GM12878 (cell line): ENCODE results near the gene PLEKHM3. TPM values are rescaled to one million over a fixed set of nuclear protein-coding genes. Genes with fewer than 3 reads are reported as not detected.

ENCODE experiments used
- ATAC-seq: fragments of 200-7000 bp; cut with Tn5 transposase; 3 replicates; pipeline ENCODE4 v1.9.1; 2020; ENCODE audit warnings: mild to moderate bottlenecking, moderate library complexity
- BruUV-seq: library from RNA; stranded (reverse); fragments of 400-500 nt; replicated peaks from 2 replicates; lab custom pipeline; 2021; lab: Mats Ljungman, UMichigan
- CTCF ChIA-PET: fragments of 300-600 bp; sonication (Branson Sonifier 250); formaldehyde crosslinking; extraction: SDS; loops from one replicate; lab custom pipeline; 2021; ENCODE audit warnings: inconsistent platforms; lab: Yijun Ruan, JAX
- POLR2A ChIA-PET: fragments of 350-600 bp; formaldehyde crosslinking; extraction: SDS; loops from one replicate; lab custom pipeline; 2021; ENCODE audit warnings: inconsistent platforms; lab: Charles Lee
- RAD21 ChIA-PET: fragments of 300-600 bp; sonication (Branson Sonifier 250); formaldehyde crosslinking; loops from one replicate; lab custom pipeline; 2023; ENCODE audit warnings: antibody characterized with exemption; ENCODE audit not compliant: unreplicated experiment; lab: Charles Lee
- SMC1A ChIA-PET: fragments of 300-600 bp; sonication (Branson Sonifier 250); formaldehyde crosslinking; loops from one replicate; lab custom pipeline; 2023; ENCODE audit not compliant: unreplicated experiment, uncharacterized antibody; lab: Charles Lee
- DNase-seq: peaks from one replicate; pipeline ENCODE4 v3.0.0-alpha.2; 2011; ENCODE audit warnings: low read depth, low spot score
- FAIRE-seq: peaks from 3 replicates; lab custom pipeline; 2011; peaks lifted over from hg19 to GRCh38; lab: Jason Lieb, UNC
- H2AFZ ChIP-seq: 2 replicates; pipeline ENCODE4 v1.6.0; 2011; ENCODE audit warnings: low read depth, low read length, control low read depth; ENCODE audit not compliant: control insufficient read depth
- H3K27ac ChIP-seq: 2 replicates; pipeline ENCODE4 v1.5.1; 2011; ENCODE audit warnings: control low read depth; ENCODE audit not compliant: control insufficient read depth, insufficient read depth
- H3K27me3 ChIP-seq, 2 experiments: replicated peaks in 1 of 2; 2 replicates each; pipeline versions ENCODE4 v1.6.0 to v1.6.1; 2011; ENCODE audit warnings: low read length in 1 of 2; ENCODE audit not compliant: control insufficient read depth in 2 of 2, insufficient read depth in 2 of 2
- H3K36me3 ChIP-seq, 2 experiments: 2 replicates each; pipeline ENCODE4 v1.5.1; 2011; ENCODE audit warnings: low read length in 1 of 2; ENCODE audit not compliant: control insufficient read depth in 2 of 2, insufficient read depth in 2 of 2
- H3K4me1 ChIP-seq: 2 replicates; pipeline ENCODE4 v1.6.1; 2011; ENCODE audit warnings: mild to moderate bottlenecking, low read length, moderate library complexity, mixed read lengths; ENCODE audit not compliant: control insufficient read depth, insufficient read depth
- H3K4me2 ChIP-seq: 2 replicates; pipeline ENCODE4 v1.6.0; 2011; ENCODE audit warnings: control low read depth; ENCODE audit not compliant: control insufficient read depth, insufficient read depth
- H3K4me3 ChIP-seq: fragments of 200-600 bp; sonication (generic); 2 replicates; pipeline ENCODE4 v1.5.1; 2016
- H3K79me2 ChIP-seq: 2 replicates; pipeline ENCODE4 v1.6.0; 2011; ENCODE audit warnings: low read length; ENCODE audit not compliant: control insufficient read depth, insufficient read depth
- H3K9ac ChIP-seq: 2 replicates; pipeline ENCODE4 v1.8.0; 2011; ENCODE audit warnings: low read length, control low read depth, mixed read lengths; ENCODE audit not compliant: control insufficient read depth, insufficient read depth
- H3K9me3 ChIP-seq: replicated peaks from 3 replicates; pipeline ENCODE4 v1.5.1; 2011; ENCODE audit warnings: mild to moderate bottlenecking, low read length; ENCODE audit not compliant: control insufficient read depth, insufficient read depth
- H4K20me1 ChIP-seq: 2 replicates; pipeline ENCODE4 v1.6.0; 2011; ENCODE audit not compliant: control insufficient read depth, insufficient read depth
- ASH2L ChIP-seq: fragments of 300-600, 200-600 bp; sonication (generic); IDR thresholded peaks from 2 replicates; pipeline ENCODE4 v1.6.1; 2017; ENCODE audit warnings: low read depth, mild to moderate bottlenecking, borderline replicate concordance
- CEBPB ChIP-seq, 2 experiments: fragments of 150-350 bp in 1 of 2; IDR thresholded peaks; 2 replicates each; pipeline ENCODE4 v1.6.1; 2012 to 2014; ENCODE audit warnings: low read depth in 2 of 2, low read length in 2 of 2, borderline replicate concordance in 1 of 2, inconsistent platforms in 1 of 2
- KAT2A ChIP-seq: conservative IDR thresholded peaks from 2 replicates; pipeline ENCODE4 v1.6.1; 2011; ENCODE audit warnings: low read depth, low read length; ENCODE audit not compliant: control insufficient read depth
- KDM1A ChIP-seq: fragments of 200-600 bp; sonication (generic); IDR thresholded peaks from 2 replicates; pipeline ENCODE4 v1.6.1; 2016; ENCODE audit warnings: borderline replicate concordance
- MYB ChIP-seq: fragments of 150-350 bp; IDR thresholded peaks from 2 replicates; pipeline ENCODE4 v1.6.1; 2014; ENCODE audit warnings: mild to moderate bottlenecking, low read depth, low read length, borderline replicate concordance
- NFIC ChIP-seq: IDR thresholded peaks from 2 replicates; pipeline ENCODE4 v1.6.1; 2012; ENCODE audit warnings: low read depth, mild to moderate bottlenecking, inconsistent platforms, low read length, moderate library complexity
- NR2F1 ChIP-seq: fragments of 450-650 bp; conservative IDR thresholded peaks from 2 replicates; pipeline ENCODE4 v1.6.1; 2017; ENCODE audit warnings: mild to moderate bottlenecking
- POU2F2 ChIP-seq: IDR thresholded peaks from 3 replicates; pipeline ENCODE4 v1.6.1; 2011; ENCODE audit warnings: low read depth, mild to moderate bottlenecking, low read length, borderline replicate concordance
- SPI1 ChIP-seq: IDR thresholded peaks from 2 replicates; pipeline ENCODE4 v1.6.1; 2011; ENCODE audit warnings: low read depth, mild to moderate bottlenecking, low read length, moderate library complexity, borderline replicate concordance; ENCODE audit not compliant: insufficient read depth
- TBL1XR1 ChIP-seq: IDR thresholded peaks from 2 replicates; pipeline ENCODE4 v1.6.1; 2012; ENCODE audit warnings: low read depth, low read length, improper control_type of control experiment
- YBX1 ChIP-seq: fragments of 450-650 bp; IDR thresholded peaks from 2 replicates; pipeline ENCODE4 v1.6.1; 2016; ENCODE audit warnings: antibody characterized with exemption
- ZNF207 ChIP-seq: fragments of 450-650 bp; IDR thresholded peaks from 2 replicates; pipeline ENCODE4 v1.6.1; 2014; ENCODE audit warnings: antibody characterized with exemption, mild to moderate bottlenecking, borderline replicate concordance
- WGBS: methylation state at CpG from one replicate; pipeline ENCODE4 v1.1.6; 2016; ENCODE audit warnings: low lambda C conversion rate; ENCODE audit not compliant: insufficient replicate concordance, insufficient coverage; ENCODE audit errors: missing lambda C conversion rate; 5-methylcytosine and 5-hydroxymethylcytosine counted together
- in situ Hi-C: fragments of 300-500 bp; cut with MboI; formaldehyde crosslinking; loops from 9 replicates; pipeline ENCODE4 v1.14.3; 2018; ENCODE audit warnings: mixed read lengths
- intact Hi-C: fragments of 100-400 bp; cut with micrococcal nuclease; formaldehyde crosslinking; loops from one replicate; pipeline ENCODE4 v1.14.2; 2022; ENCODE audit not compliant: unreplicated experiment
- polyA plus RNA-seq, 11 experiments: library from polyadenylated mRNA; depleted of rRNA in 4 of 11; unstranded in 6 of 11; stranded (reverse) in 5 of 11; fragments of >200 nt; fragmentation: Nextera tagmentation in 4 of 11; fragmentation: Illumina TruSeq in 1 of 11; extraction: Ambion mirVana in 4 of 11; extraction: Trizol in 1 of 11; gene quantifications; 1 replicate in 1 of 11; 2 replicates in 10 of 11; pipeline versions ENCODE4 v1.2.1 to v1.2.3, GENCODE V29; 2011 to 2016; ENCODE audit warnings: inconsistent platforms in 2 of 11, missing spikeins in 2 of 11, low read depth in 1 of 11
- total RNA-seq, 4 experiments: library from RNA; depleted of rRNA in 3 of 4; stranded (reverse); fragments of >200 nt in 3 of 4; fragmentation: Illumina TruSeq in 1 of 4; extraction: Trizol in 1 of 4; gene quantifications; 2 replicates each; pipeline versions ENCODE4 v1.2.1 to v1.2.3, GENCODE V29; 2013 to 2021
- TF ChIP-seq, protein P1 (sequence below): fragments of 450-650 bp; IDR thresholded peaks from 2 replicates; pipeline ENCODE4 v1.6.1; 2018; ENCODE audit warnings: mild to moderate bottlenecking, low read depth, moderate library complexity; ENCODE audit not compliant: partially characterized antibody
- TF ChIP-seq, protein P2 (sequence below): fragments of 450-650 bp; conservative IDR thresholded peaks from 2 replicates; pipeline ENCODE4 v1.6.1; 2017; ENCODE audit warnings: mild to moderate bottlenecking, moderate library complexity
- TF ChIP-seq, protein P3 (sequence below): fragments of 450-650 bp; IDR thresholded peaks from 2 replicates; pipeline ENCODE4 v1.6.1; 2016; ENCODE audit warnings: mild to moderate bottlenecking, moderate library complexity, borderline replicate concordance

The PLEKHM3 gene
- total and polyA plus RNA-seq, 10 of the 15 experiments (the other 5 are each of a cell fraction or from before 2014, with no cell fraction given), result 1.4 to 5.6 (median 3.0) TPM

GRCh38 chr2:207830778-207831438 is 194.4 kb downstream of the PLEKHM3 start:
- in situ Hi-C loops (no loop called here), intact Hi-C loops (no loop called here)
- Histone ChIP-seq H4K20me1 (no peaks in the 10 kb centered on the region), H3K79me2 (no peaks in the 10 kb centered on the region), H3K9me3 (no peaks in the 10 kb centered on the region), H3K4me1 (peaks cover 11% of the 10 kb centered on the region), H3K9ac (no peak overlapping the region), H3K27me3 (no peaks in the 10 kb centered on the region), H3K4me2 (no peak overlapping the region), H3K36me3 (no peaks in the 10 kb centered on the region), H3K4me3 (no peak overlapping the region), H2AFZ (no peak overlapping the region), H3K27ac (no peak overlapping the region)
- FAIRE-seq (no peak), ATAC-seq (no peak), DNase-seq (no peak)
- 86% methylated on average over 14 of the region's 15 CpGs for WGBS
- ChIA-PET CTCF (no interaction called here), SMC1A (interaction anchor here (1.4 kb wide), 1 partner anchor 241 kb away, joined by 3 read pairs; no protein-coding TSS in a partner anchor), POLR2A (no interaction called here), RAD21 (no interaction called here)
- no TSS peak for BruUV-seq
- TF ChIP-seq, protein P1, sequence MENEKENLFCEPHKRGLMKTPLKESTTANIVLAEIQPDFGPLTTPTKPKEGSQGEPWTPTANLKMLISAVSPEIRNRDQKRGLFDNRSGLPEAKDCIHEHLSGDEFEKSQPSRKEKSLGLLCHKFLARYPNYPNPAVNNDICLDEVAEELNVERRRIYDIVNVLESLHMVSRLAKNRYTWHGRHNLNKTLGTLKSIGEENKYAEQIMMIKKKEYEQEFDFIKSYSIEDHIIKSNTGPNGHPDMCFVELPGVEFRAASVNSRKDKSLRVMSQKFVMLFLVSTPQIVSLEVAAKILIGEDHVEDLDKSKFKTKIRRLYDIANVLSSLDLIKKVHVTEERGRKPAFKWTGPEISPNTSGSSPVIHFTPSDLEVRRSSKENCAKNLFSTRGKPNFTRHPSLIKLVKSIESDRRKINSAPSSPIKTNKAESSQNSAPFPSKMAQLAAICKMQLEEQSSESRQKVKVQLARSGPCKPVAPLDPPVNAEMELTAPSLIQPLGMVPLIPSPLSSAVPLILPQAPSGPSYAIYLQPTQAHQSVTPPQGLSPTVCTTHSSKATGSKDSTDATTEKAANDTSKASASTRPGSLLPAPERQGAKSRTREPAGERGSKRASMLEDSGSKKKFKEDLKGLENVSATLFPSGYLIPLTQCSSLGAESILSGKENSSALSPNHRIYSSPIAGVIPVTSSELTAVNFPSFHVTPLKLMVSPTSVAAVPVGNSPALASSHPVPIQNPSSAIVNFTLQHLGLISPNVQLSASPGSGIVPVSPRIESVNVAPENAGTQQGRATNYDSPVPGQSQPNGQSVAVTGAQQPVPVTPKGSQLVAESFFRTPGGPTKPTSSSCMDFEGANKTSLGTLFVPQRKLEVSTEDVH, result no peak
- TF ChIP-seq CEBPB (IDR thresholded peaks at IDR 0.05; ENCODE audit: borderline replicate concordance in 1 of 2, low read depth in 2 of 2, low read length in 2 of 2), result no peak
- TF ChIP-seq, protein P2, sequence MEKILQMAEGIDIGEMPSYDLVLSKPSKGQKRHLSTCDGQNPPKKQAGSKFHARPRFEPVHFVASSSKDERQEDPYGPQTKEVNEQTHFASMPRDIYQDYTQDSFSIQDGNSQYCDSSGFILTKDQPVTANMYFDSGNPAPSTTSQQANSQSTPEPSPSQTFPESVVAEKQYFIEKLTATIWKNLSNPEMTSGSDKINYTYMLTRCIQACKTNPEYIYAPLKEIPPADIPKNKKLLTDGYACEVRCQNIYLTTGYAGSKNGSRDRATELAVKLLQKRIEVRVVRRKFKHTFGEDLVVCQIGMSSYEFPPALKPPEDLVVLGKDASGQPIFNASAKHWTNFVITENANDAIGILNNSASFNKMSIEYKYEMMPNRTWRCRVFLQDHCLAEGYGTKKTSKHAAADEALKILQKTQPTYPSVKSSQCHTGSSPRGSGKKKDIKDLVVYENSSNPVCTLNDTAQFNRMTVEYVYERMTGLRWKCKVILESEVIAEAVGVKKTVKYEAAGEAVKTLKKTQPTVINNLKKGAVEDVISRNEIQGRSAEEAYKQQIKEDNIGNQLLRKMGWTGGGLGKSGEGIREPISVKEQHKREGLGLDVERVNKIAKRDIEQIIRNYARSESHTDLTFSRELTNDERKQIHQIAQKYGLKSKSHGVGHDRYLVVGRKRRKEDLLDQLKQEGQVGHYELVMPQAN, result no peak
- no peak for TF ChIP-seq KDM1A
- TF ChIP-seq NR2F1, result no peak
- no peak for TF ChIP-seq ASH2L
- TF ChIP-seq NFIC, result no peak
- no peak for TF ChIP-seq TBL1XR1
- no peak for TF ChIP-seq SPI1
- no peak for TF ChIP-seq ZNF207
- TF ChIP-seq YBX1, result no peak
- no peak for TF ChIP-seq KAT2A
- TF ChIP-seq MYB, result no peak
- TF ChIP-seq, protein P3, sequence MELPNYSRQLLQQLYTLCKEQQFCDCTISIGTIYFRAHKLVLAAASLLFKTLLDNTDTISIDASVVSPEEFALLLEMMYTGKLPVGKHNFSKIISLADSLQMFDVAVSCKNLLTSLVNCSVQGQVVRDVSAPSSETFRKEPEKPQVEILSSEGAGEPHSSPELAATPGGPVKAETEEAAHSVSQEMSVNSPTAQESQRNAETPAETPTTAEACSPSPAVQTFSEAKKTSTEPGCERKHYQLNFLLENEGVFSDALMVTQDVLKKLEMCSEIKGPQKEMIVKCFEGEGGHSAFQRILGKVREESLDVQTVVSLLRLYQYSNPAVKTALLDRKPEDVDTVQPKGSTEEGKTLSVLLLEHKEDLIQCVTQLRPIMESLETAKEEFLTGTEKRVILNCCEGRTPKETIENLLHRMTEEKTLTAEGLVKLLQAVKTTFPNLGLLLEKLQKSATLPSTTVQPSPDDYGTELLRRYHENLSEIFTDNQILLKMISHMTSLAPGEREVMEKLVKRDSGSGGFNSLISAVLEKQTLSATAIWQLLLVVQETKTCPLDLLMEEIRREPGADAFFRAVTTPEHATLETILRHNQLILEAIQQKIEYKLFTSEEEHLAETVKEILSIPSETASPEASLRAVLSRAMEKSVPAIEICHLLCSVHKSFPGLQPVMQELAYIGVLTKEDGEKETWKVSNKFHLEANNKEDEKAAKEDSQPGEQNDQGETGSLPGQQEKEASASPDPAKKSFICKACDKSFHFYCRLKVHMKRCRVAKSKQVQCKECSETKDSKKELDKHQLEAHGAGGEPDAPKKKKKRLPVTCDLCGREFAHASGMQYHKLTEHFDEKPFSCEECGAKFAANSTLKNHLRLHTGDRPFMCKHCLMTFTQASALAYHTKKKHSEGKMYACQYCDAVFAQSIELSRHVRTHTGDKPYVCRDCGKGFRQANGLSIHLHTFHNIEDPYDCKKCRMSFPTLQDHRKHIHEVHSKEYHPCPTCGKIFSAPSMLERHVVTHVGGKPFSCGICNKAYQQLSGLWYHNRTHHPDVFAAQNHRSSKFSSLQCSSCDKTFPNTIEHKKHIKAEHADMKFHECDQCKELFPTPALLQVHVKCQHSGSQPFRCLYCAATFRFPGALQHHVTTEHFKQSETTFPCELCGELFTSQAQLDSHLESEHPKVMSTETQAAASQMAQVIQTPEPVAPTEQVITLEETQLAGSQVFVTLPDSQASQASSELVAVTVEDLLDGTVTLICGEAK, result no peak
- no peak for TF ChIP-seq POU2F2
